GM12878 (cell line): ENCODE results near the gene HOXC5. TPM values are rescaled to one million over a fixed set of nuclear protein-coding genes. Genes with fewer than 3 reads are reported as not detected.
A peak's percentile ranks its signal among the peaks of the same experiment; 100 is the strongest.

ENCODE experiments used
- ATAC-seq: fragments of 200-7000 bp; cut with Tn5 transposase; 3 replicates; pipeline ENCODE4 v1.9.1; 2020; ENCODE audit warnings: mild to moderate bottlenecking, moderate library complexity
- BruUV-seq: library from RNA; stranded (reverse); fragments of 400-500 nt; replicated peaks from 2 replicates; lab custom pipeline; 2021; lab: Mats Ljungman, UMichigan
- CTCF ChIA-PET: fragments of 300-600 bp; sonication (Branson Sonifier 250); formaldehyde crosslinking; extraction: SDS; loops from one replicate; lab custom pipeline; 2021; ENCODE audit warnings: inconsistent platforms; lab: Yijun Ruan, JAX
- POLR2A ChIA-PET: fragments of 350-600 bp; formaldehyde crosslinking; extraction: SDS; loops from one replicate; lab custom pipeline; 2021; ENCODE audit warnings: inconsistent platforms; lab: Charles Lee
- RAD21 ChIA-PET: fragments of 300-600 bp; sonication (Branson Sonifier 250); formaldehyde crosslinking; loops from one replicate; lab custom pipeline; 2023; ENCODE audit warnings: antibody characterized with exemption; ENCODE audit not compliant: unreplicated experiment; lab: Charles Lee
- SMC1A ChIA-PET: fragments of 300-600 bp; sonication (Branson Sonifier 250); formaldehyde crosslinking; loops from one replicate; lab custom pipeline; 2023; ENCODE audit not compliant: unreplicated experiment, uncharacterized antibody; lab: Charles Lee
- DNase-seq: peaks from one replicate; pipeline ENCODE4 v3.0.0-alpha.2; 2011; ENCODE audit warnings: low read depth, low spot score
- FAIRE-seq: peaks from 3 replicates; lab custom pipeline; 2011; peaks lifted over from hg19 to GRCh38; lab: Jason Lieb, UNC
- H2AFZ ChIP-seq: 2 replicates; pipeline ENCODE4 v1.6.0; 2011; ENCODE audit warnings: low read depth, low read length, control low read depth; ENCODE audit not compliant: control insufficient read depth
- H3K27ac ChIP-seq: 2 replicates; pipeline ENCODE4 v1.5.1; 2011; ENCODE audit warnings: control low read depth; ENCODE audit not compliant: control insufficient read depth, insufficient read depth
- H3K27me3 ChIP-seq, 2 experiments: replicated peaks in 1 of 2; 2 replicates each; pipeline versions ENCODE4 v1.6.0 to v1.6.1; 2011; ENCODE audit warnings: low read length in 1 of 2; ENCODE audit not compliant: control insufficient read depth in 2 of 2, insufficient read depth in 2 of 2
- H3K36me3 ChIP-seq, 2 experiments: 2 replicates each; pipeline ENCODE4 v1.5.1; 2011; ENCODE audit warnings: low read length in 1 of 2; ENCODE audit not compliant: control insufficient read depth in 2 of 2, insufficient read depth in 2 of 2
- H3K4me1 ChIP-seq: 2 replicates; pipeline ENCODE4 v1.6.1; 2011; ENCODE audit warnings: mild to moderate bottlenecking, low read length, moderate library complexity, mixed read lengths; ENCODE audit not compliant: control insufficient read depth, insufficient read depth
- H3K4me2 ChIP-seq: 2 replicates; pipeline ENCODE4 v1.6.0; 2011; ENCODE audit warnings: control low read depth; ENCODE audit not compliant: control insufficient read depth, insufficient read depth
- H3K4me3 ChIP-seq: fragments of 200-600 bp; sonication (generic); 2 replicates; pipeline ENCODE4 v1.5.1; 2016
- H3K79me2 ChIP-seq: 2 replicates; pipeline ENCODE4 v1.6.0; 2011; ENCODE audit warnings: low read length; ENCODE audit not compliant: control insufficient read depth, insufficient read depth
- H3K9ac ChIP-seq: 2 replicates; pipeline ENCODE4 v1.8.0; 2011; ENCODE audit warnings: low read length, control low read depth, mixed read lengths; ENCODE audit not compliant: control insufficient read depth, insufficient read depth
- H3K9me3 ChIP-seq: replicated peaks from 3 replicates; pipeline ENCODE4 v1.5.1; 2011; ENCODE audit warnings: mild to moderate bottlenecking, low read length; ENCODE audit not compliant: control insufficient read depth, insufficient read depth
- H4K20me1 ChIP-seq: 2 replicates; pipeline ENCODE4 v1.6.0; 2011; ENCODE audit not compliant: control insufficient read depth, insufficient read depth
- BCL3 ChIP-seq: IDR thresholded peaks from 2 replicates; pipeline ENCODE4 v1.6.1; 2011; ENCODE audit warnings: borderline replicate concordance, low read depth, mild to moderate bottlenecking, moderate library complexity, low read length; ENCODE audit not compliant: insufficient read depth, poor library complexity, severe bottlenecking
- BMI1 ChIP-seq: fragments of 450-650 bp; IDR thresholded peaks from 2 replicates; pipeline ENCODE4 v1.6.1; 2016; ENCODE audit warnings: mild to moderate bottlenecking, moderate library complexity, borderline replicate concordance
- CHD2 ChIP-seq: IDR thresholded peaks from 2 replicates; pipeline ENCODE4 v1.6.1; 2011; ENCODE audit warnings: low read depth, low read length, improper control_type of control experiment, borderline replicate concordance
- E2F8 ChIP-seq: fragments of 450-650 bp; IDR thresholded peaks from 2 replicates; pipeline ENCODE4 v1.6.1; 2018; ENCODE audit warnings: mild to moderate bottlenecking, low read depth, moderate library complexity; ENCODE audit not compliant: partially characterized antibody
- IRF5 ChIP-seq: fragments of 450-650 bp; IDR thresholded peaks from 2 replicates; pipeline ENCODE4 v1.6.1; 2017; ENCODE audit warnings: borderline replicate concordance
- JUNB ChIP-seq: IDR thresholded peaks from 2 replicates; pipeline ENCODE4 v1.6.1; 2016; ENCODE audit warnings: antibody characterized with exemption, mild to moderate bottlenecking
- POLR2AphosphoS5 ChIP-seq: IDR thresholded peaks from 2 replicates; pipeline ENCODE4 v1.6.1; 2011; ENCODE audit warnings: mild to moderate bottlenecking, low read length, inconsistent platforms
- PRDM15 ChIP-seq: fragments of 450-650 bp; formaldehyde crosslinking; IDR thresholded peaks from 2 replicates; pipeline ENCODE4 v1.4.0; 2020; ENCODE audit warnings: mild to moderate bottlenecking, moderate library complexity
- RAD51 ChIP-seq: fragments of 450-650 bp; IDR thresholded peaks from 2 replicates; pipeline ENCODE4 v1.6.1; 2016; ENCODE audit warnings: moderate library complexity, mild to moderate bottlenecking, inconsistent platforms
- RUNX3 ChIP-seq: IDR thresholded peaks from 2 replicates; pipeline ENCODE4 v1.6.1; 2012; ENCODE audit warnings: low read length, inconsistent platforms
- SRF ChIP-seq, 2 experiments: IDR thresholded peaks; 2 replicates each; pipeline ENCODE4 v1.6.1; 2011; ENCODE audit warnings: low read depth in 2 of 2, low read length in 2 of 2, mild to moderate bottlenecking in 1 of 2, moderate library complexity in 1 of 2
- ZNF217 ChIP-seq: fragments of 450-650 bp; IDR thresholded peaks from 2 replicates; pipeline ENCODE4 v1.6.1; 2017; ENCODE audit warnings: antibody characterized with exemption, mild to moderate bottlenecking
- ZNF274 ChIP-seq: IDR thresholded peaks from one replicate; pipeline ENCODE4 v1.8.0; 2011; ENCODE audit not compliant: insufficient read length, insufficient read depth
- WGBS: methylation state at CpG from one replicate; pipeline ENCODE4 v1.1.6; 2016; ENCODE audit warnings: low lambda C conversion rate; ENCODE audit not compliant: insufficient replicate concordance, insufficient coverage; ENCODE audit errors: missing lambda C conversion rate; 5-methylcytosine and 5-hydroxymethylcytosine counted together
- in situ Hi-C: fragments of 300-500 bp; cut with MboI; formaldehyde crosslinking; loops from 9 replicates; pipeline ENCODE4 v1.14.3; 2018; ENCODE audit warnings: mixed read lengths
- intact Hi-C: fragments of 100-400 bp; cut with micrococcal nuclease; formaldehyde crosslinking; loops from one replicate; pipeline ENCODE4 v1.14.2; 2022; ENCODE audit not compliant: unreplicated experiment
- polyA plus RNA-seq, 11 experiments: library from polyadenylated mRNA; depleted of rRNA in 4 of 11; unstranded in 6 of 11; stranded (reverse) in 5 of 11; fragments of >200 nt; fragmentation: Nextera tagmentation in 4 of 11; fragmentation: Illumina TruSeq in 1 of 11; extraction: Ambion mirVana in 4 of 11; extraction: Trizol in 1 of 11; gene quantifications; 1 replicate in 1 of 11; 2 replicates in 10 of 11; pipeline versions ENCODE4 v1.2.1 to v1.2.3, GENCODE V29; 2011 to 2016; ENCODE audit warnings: inconsistent platforms in 2 of 11, missing spikeins in 2 of 11, low read depth in 1 of 11
- total RNA-seq, 4 experiments: library from RNA; depleted of rRNA in 3 of 4; stranded (reverse); fragments of >200 nt in 3 of 4; fragmentation: Illumina TruSeq in 1 of 4; extraction: Trizol in 1 of 4; gene quantifications; 2 replicates each; pipeline versions ENCODE4 v1.2.1 to v1.2.3, GENCODE V29; 2013 to 2021

Gene HOXC5
- total and polyA plus RNA-seq, 10 of the 15 experiments (the other 5 are each of a cell fraction or from before 2014, with no cell fraction given): 0.11 TPM; not detected in 9

- RAD21 ChIA-PET: interaction anchor here (0.7 to 6.0 kb wide), 20 partner anchors 8 to 296 kb away, joined by 3 to 56 read pairs (median 4); partner anchors contain the start of genes HOXC5, HOXC8 and SMUG1
- peak overlapping the region; percentile 84 for H3K4me3 ChIP-seq
- H3K27me3 ChIP-seq: no peaks in the 10 kb centered on the region
- no TSS peak for BruUV-seq
- H3K27ac ChIP-seq: peak overlapping the region; percentile 89
- CTCF ChIA-PET: interaction anchor here (0.7 to 6.7 kb wide), 23 partner anchors 8 to 429 kb away, joined by 3 to 86 read pairs (median 6); partner anchors contain the start of genes HOXC5, HOXC6 and SMUG1
- WGBS: 2% methylated on average over 22 of the region's 22 CpGs
- DNase-seq (peak; percentile 68), ATAC-seq (peak; percentile 85), FAIRE-seq (peak; percentile 94)
- H3K4me1 ChIP-seq: peaks cover 22% of the 10 kb centered on the region
- H3K36me3 ChIP-seq: no peaks in the 10 kb centered on the region
- POLR2A ChIA-PET: interaction anchor here (0.7 to 3.7 kb wide), 18 partner anchors 9 to 331 kb away, joined by 3 to 24 read pairs (median 6); partner anchors contain the start of genes CBX5, COPZ1, HNRNPA1 and SMUG1
- peak overlapping the region; percentile 59 for H2AFZ ChIP-seq
- peaks cover 14% of the 10 kb centered on the region for H3K79me2 ChIP-seq
- no peaks in the 10 kb centered on the region for H3K9me3 ChIP-seq
- in situ Hi-C loops: no loop called here
- H3K4me2 ChIP-seq: peak overlapping the region; percentile 80
- H3K9ac ChIP-seq: peak overlapping the region; percentile 93
- intact Hi-C loops: loop anchor here (1.0 kb wide), 1 partner anchor 35 kb away; no protein-coding TSS in a partner anchor
- no peaks in the 10 kb centered on the region for H4K20me1 ChIP-seq
- SMC1A ChIA-PET: interaction anchor here (0.8 to 4.6 kb wide), 18 partner anchors 8 to 155 kb away, joined by 3 to 37 read pairs (median 4); partner anchors contain the start of genes HOXC5, HOXC6 and SMUG1
- no peak; the same call in 1 of the 2 replicates for TF ChIP-seq CHD2
- no peak for TF ChIP-seq BMI1
- no peak for TF ChIP-seq SRF (IDR thresholded peaks at IDR 0.05; ENCODE audit: low read depth in 2 of 2, low read length in 2 of 2)
- TF ChIP-seq JUNB: peak; percentile 36
- TF ChIP-seq BCL3: no peak
- peak; percentile 81 for TF ChIP-seq RUNX3
- peak; percentile 57; the same call in 1 of the 2 replicates for TF ChIP-seq PRDM15
- no peak for TF ChIP-seq E2F8
- peak; percentile 79 for TF ChIP-seq POLR2AphosphoS5
- TF ChIP-seq ZNF274: no peak
- TF ChIP-seq ZNF217: no peak
- no peak for TF ChIP-seq IRF5
- no peak for TF ChIP-seq RAD51
Measured at GRCh38 chr12:54053003-54053750, 20.3 kb downstream of the HOXC5 start.
